Pancreas (tissue), 10 donors: ENCODE results near the gene GALNT15. TPM values are rescaled to one million over a fixed set of nuclear protein-coding genes. Genes with fewer than 3 reads are reported as not detected.

Source experiments
- ATAC-seq, 4 donors: fragments of 200-7000 bp; cut with Tn5 transposase; one replicate each; pipeline versions ENCODE4 v1.8.0 to v1.9.1; 2020; ENCODE audit warnings: mild to moderate bottlenecking in 4 of 4, moderate library complexity in 4 of 4
- DNase-seq, 6 donors: peaks; one replicate each; pipeline ENCODE4 v3.0.0-alpha.2; 2020
- FAIRE-seq: peaks from 2 replicates; lab custom pipeline; 2012; peaks lifted over from hg19 to GRCh38; lab: Jason Lieb, UNC
- H3K27ac ChIP-seq, 4 donors: fragments of 200-600 bp; sonication (generic); 1 replicate in 3 of 4; 2 replicates in 1 of 4; pipeline versions ENCODE4 v1.5.0 to v1.8.0; 2020
- H3K27me3 ChIP-seq, 4 donors: fragments of 200-600 bp; one replicate each; pipeline ENCODE4 v1.8.0; 2021
- H3K36me3 ChIP-seq, 3 donors: fragments of 200-600 bp; sonication (generic) in 1 of 3; one replicate each; pipeline versions ENCODE4 v1.5.0 to v1.8.0; 2020 to 2021
- H3K4me1 ChIP-seq, 3 donors: fragments of 200-600 bp; one replicate each; pipeline ENCODE4 v1.8.0; 2021
- H3K4me3 ChIP-seq, 4 donors: fragments of 200-600 bp; sonication (generic) in 2 of 4; one replicate each; pipeline versions ENCODE4 v1.5.0 to v1.8.0; 2020 to 2021
- H3K9me3 ChIP-seq, 4 donors: fragments of 200-600 bp; one replicate each; pipeline ENCODE4 v1.8.0; 2021
- CTCF ChIP-seq, 4 donors: fragments of 200-600 bp; sonication (generic) in 3 of 4; IDR thresholded peaks; one replicate each; pipeline versions ENCODE4 v1.5.0 to v1.8.0; 2021; ENCODE audit warnings: antibody characterized with exemption in 4 of 4
- WGBS, 2 donors: extraction: QIAGEN DNeasy Blood & Tissue Kit; methylation state at CpG; one replicate each; pipeline ENCODE4 v1.1.7; 2013; 5-methylcytosine and 5-hydroxymethylcytosine counted together
- intact Hi-C, 3 donors: fragments of 100-400 bp; cut with DNase I; formaldehyde crosslinking; loops; one replicate each; pipeline versions ENCODE4 v1.11.1 to v1.14.2; 2022
- polyA plus RNA-seq, 2 donors: library from polyadenylated mRNA; stranded (reverse); fragments of 200-250 nt; gene quantifications; one replicate each; pipeline ENCODE4 v1.2.3, GENCODE V29; 2013
- total RNA-seq, 6 donors: library from RNA; stranded (reverse); fragmentation: NEBNext Ultra II Directional in 4 of 6; extraction: Animal tissue kit (Norgen Biotek cat#: 25700) in 4 of 6; gene quantifications; one replicate each; pipeline versions ENCODE4 v1.2.1 to v1.2.4, GENCODE V29; 2021 to 2023
- donor health status: healthy with polysubstance abuse.
- donor health status: DM: no; HTN: no; CAD: no; lungs with moderate emphysema.
- donor health status: DM: no; HTN: no; CAD: no.
- donor health status: control.
- donor health status: control.
- donor health status: Bipolar disorder and iron deficiency.
- donor health status: DM: yes; HTN: yes; CAD: no.
- donor health status: DM: no; HTN: no; CAD: no.
- donor health status: DM: no; HTN: no; CAD: no.
- donor health status: DM: yes; HTN: yes; CAD: no.

The GALNT15 gene
- total and polyA plus RNA-seq, 8 donors: 0.78 to 5.6 (median 2.6) TPM

- Histone ChIP-seq H3K4me3 (no peak overlapping the region), H3K36me3 (no peaks in the 10 kb centered on the region), H3K9me3 (no peaks in the 10 kb centered on the region), H3K4me1 (no peaks in the 10 kb centered on the region), H3K27me3 (no peaks in the 10 kb centered on the region), H3K27ac (no peak overlapping the region)
- no peak for DNase-seq
- WGBS, 2 donors: 73 to 83% methylated on average over 7 of the region's 7 CpGs
- no peak for FAIRE-seq
- intact Hi-C loops: no loop called here
- no peak for TF ChIP-seq CTCF (IDR thresholded peaks at IDR 0.05)
- no peak for ATAC-seq
These were observed 42.3 kb upstream of the GALNT15 start for GRCh38 chr3:16132190-16132589.

DNA sequence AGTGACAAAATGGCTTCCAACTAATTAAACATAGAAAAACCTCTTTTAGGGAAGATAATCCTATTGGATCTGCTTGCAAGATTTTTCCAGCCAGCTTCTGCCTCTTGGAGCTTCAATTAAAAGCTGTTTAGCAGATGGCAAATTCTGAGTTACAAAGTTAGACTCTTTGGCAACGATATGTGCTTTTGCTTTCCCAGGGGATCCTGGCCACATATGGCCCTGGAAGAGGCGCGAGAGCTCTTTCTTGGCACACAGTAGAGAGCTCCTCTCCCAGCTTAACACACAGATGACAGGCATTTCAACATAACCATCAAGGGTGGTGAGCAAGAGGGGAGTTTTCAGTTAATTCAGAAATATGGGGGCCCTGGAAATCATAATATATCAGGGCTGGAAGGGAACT is 41.6 kb upstream of the GALNT15 start:
- DNase-seq (no peak), FAIRE-seq (no peak), ATAC-seq (peak in 1 of 4 donors; percentile 32)
- WGBS, 2 donors: 82 to 84% methylated on average over 3 of the region's 3 CpGs
- Histone ChIP-seq H3K4me1 (no peaks in the 10 kb centered on the region), H3K4me3 (no peak overlapping the region), H3K36me3 (no peaks in the 10 kb centered on the region), H3K27ac (no peak overlapping the region), H3K9me3 (no peaks in the 10 kb centered on the region), H3K27me3 (no peaks in the 10 kb centered on the region)
- intact Hi-C loops: no loop called here
- no peak for TF ChIP-seq CTCF (IDR thresholded peaks at IDR 0.05)

DNA sequence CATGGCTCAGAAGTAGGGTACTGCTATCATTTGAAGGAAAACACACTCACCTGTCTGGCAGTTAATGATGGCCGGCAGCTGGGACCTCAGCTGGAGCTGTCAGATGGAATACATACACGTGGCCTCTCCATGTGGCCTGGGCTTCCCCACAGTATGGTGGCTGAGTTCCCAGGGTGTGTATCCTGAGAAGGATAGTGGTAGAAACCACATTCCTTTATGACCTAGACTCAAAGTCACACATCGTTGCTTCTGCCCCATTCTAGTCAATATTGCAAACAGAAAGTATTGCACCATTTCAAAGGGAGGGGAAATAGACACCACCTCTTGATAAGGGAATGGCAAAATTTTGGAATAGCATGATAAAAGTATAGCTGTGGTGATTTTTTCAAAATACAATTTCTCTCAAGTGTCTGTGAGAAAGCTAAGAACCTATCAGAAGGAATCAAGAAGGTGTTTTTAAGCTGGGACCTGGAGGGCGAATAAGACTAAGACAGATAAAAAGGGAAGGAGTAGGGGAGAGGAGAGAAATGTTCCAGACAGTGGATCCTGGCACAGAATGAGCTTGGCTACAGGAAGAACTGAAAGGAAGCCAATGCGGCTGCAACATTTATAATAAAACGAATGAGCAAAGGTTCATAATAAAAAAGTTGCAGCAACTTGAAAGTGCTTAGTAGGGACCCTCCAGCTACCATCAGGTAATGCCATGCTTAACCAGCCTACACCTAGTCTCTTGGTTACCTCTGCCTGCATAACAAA is 40.1 kb upstream of the GALNT15 start:
- intact Hi-C loops: no loop called here
- no peaks in the 10 kb centered on the region for H3K9me3 ChIP-seq
- no peak for FAIRE-seq
- H3K36me3 ChIP-seq: no peaks in the 10 kb centered on the region
- H3K27me3 ChIP-seq: no peaks in the 10 kb centered on the region
- no peaks in the 10 kb centered on the region for H3K4me1 ChIP-seq
- no peak for DNase-seq
- no peak for ATAC-seq
- WGBS, 2 donors: 62 to 63% methylated on average over 6 of the region's 6 CpGs
- TF ChIP-seq CTCF (IDR thresholded peaks at IDR 0.05): no peak
- H3K4me3 ChIP-seq: no peak overlapping the region
- H3K27ac ChIP-seq: no peak overlapping the region

DNA sequence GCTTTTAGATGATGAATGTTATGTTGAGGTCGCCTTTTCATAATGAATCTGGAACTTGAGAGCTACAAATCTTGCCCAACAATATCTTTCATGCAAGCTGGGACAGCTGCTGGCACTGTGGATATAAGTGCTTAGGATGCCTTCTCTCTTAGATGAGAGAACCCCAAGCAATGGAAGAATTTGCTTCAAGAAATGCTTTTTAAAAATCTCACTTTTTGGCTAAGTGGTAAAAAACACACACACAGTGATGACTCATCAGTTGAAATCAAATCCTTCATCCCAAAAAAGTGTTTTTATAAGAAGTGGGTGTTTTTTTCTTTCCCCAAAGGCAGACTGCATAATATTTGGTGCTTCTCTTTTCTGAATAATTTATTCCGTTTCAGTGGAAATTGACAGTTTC is 38.4 kb upstream of the GALNT15 start:
- no peak for TF ChIP-seq CTCF (IDR thresholded peaks at IDR 0.05)
- no peaks in the 10 kb centered on the region for H3K9me3 ChIP-seq
- H3K4me1 ChIP-seq: no peaks in the 10 kb centered on the region
- ATAC-seq (peak in 1 of 4 donors; percentile 37), DNase-seq (no peak), FAIRE-seq (no peak)
- WGBS, 2 donors: 60 to 84% methylated on average over 2 of the region's 2 CpGs
- H3K36me3 ChIP-seq: no peaks in the 10 kb centered on the region
- H3K27me3 ChIP-seq: no peaks in the 10 kb centered on the region
- intact Hi-C loops: no loop called here
- H3K4me3 ChIP-seq: no peak overlapping the region
- H3K27ac ChIP-seq: no peak overlapping the region

DNA sequence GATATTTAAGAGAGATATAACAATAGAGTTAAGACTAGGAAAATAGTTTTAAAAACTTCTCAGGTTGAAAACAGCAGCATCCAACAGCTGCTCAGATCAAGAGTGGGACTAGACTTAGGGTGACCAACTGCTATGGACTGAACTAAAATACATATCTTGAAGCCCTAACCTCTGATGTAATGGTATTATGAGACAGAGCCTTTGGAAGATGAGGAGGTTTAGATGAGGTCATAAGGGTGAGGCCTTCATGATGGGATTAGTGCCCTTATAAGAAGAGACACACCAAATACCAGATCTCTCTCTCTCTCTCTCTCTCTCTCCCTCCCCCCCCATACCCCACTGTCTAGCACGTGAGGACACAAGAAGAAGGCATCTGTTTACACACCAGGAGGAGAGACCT is 37.4 kb upstream of the GALNT15 start:
- no peak for ATAC-seq
- intact Hi-C loops: no loop called here
- H3K36me3 ChIP-seq: no peaks in the 10 kb centered on the region
- no peak for FAIRE-seq
- DNase-seq: no peak
- H3K4me3 ChIP-seq: no peak overlapping the region
- WGBS, 2 donors: 80 to 100% methylated on average over 1 of the region's 1 CpG
- no peak overlapping the region for H3K27ac ChIP-seq
- H3K27me3 ChIP-seq: no peaks in the 10 kb centered on the region
- H3K4me1 ChIP-seq: no peaks in the 10 kb centered on the region
- no peak for TF ChIP-seq CTCF (IDR thresholded peaks at IDR 0.05)
- no peaks in the 10 kb centered on the region for H3K9me3 ChIP-seq
